Tibial nerve (tissue), 4 donors: ENCODE data around the gene HLA-DPA1. TPM values are rescaled to one million over a fixed set of nuclear protein-coding genes. Genes with fewer than 3 reads are reported as not detected.

ENCODE experiments used
- DNase-seq, 2 donors: peaks; one replicate each; pipeline ENCODE4 v3.0.0-alpha.2; 2019; ENCODE audit warnings: low spot score in 2 of 2
- H3K27ac ChIP-seq, 4 donors: fragments of 200-600 bp; sonication (generic) in 3 of 4; one replicate each; pipeline ENCODE4 v1.5.1; 2017 to 2019; ENCODE audit warnings: mild to moderate bottlenecking in 1 of 4
- H3K27me3 ChIP-seq, 2 donors: fragments of 200-600 bp; sonication (generic) in 1 of 2; one replicate each; pipeline versions ENCODE4 v1.5.1 to v1.6.0; 2017 to 2019
- H3K36me3 ChIP-seq, 3 donors: fragments of 200-600 bp; sonication (generic); one replicate each; pipeline ENCODE4 v1.5.1; 2018 to 2019
- H3K4me1 ChIP-seq, 4 donors: fragments of 200-600 bp; sonication (generic) in 3 of 4; one replicate each; pipeline ENCODE4 v1.5.1; 2017 to 2019
- H3K4me3 ChIP-seq, 4 donors: fragments of 200-600 bp; sonication (generic) in 3 of 4; one replicate each; pipeline ENCODE4 v1.5.1; 2017 to 2019; ENCODE audit warnings: mild to moderate bottlenecking in 1 of 4, moderate library complexity in 1 of 4
- H3K9me3 ChIP-seq, 4 donors: fragments of 200-600 bp; sonication (generic) in 3 of 4; one replicate each; pipeline ENCODE4 v1.5.1; 2017 to 2019
- CTCF ChIP-seq, 5 experiments: fragments of 200-600 bp in 3 of 5; fragments of 450-650 bp in 2 of 5; sonication (generic) in 3 of 5; IDR thresholded peaks; one replicate each; pipeline ENCODE4 v1.5.1; 2016 to 2019; ENCODE audit warnings: antibody characterized with exemption in 5 of 5, mild to moderate bottlenecking in 3 of 5, moderate library complexity in 2 of 5
- EP300 ChIP-seq, 2 donors: sonication (generic); formaldehyde crosslinking; IDR thresholded peaks; one replicate each; pipeline ENCODE4 v1.6.1; 2017; ENCODE audit warnings: antibody characterized with exemption in 2 of 2, mild to moderate bottlenecking in 1 of 2
- POLR2A ChIP-seq, 2 donors: fragments of 450-650 bp; IDR thresholded peaks; one replicate each; pipeline ENCODE4 v1.6.1; 2017; ENCODE audit warnings: antibody characterized with exemption in 2 of 2, mild to moderate bottlenecking in 2 of 2, moderate library complexity in 2 of 2
- WGBS, 2 donors: methylation state at CpG; one replicate each; pipeline ENCODE4 v1.1.5; 2018; 5-methylcytosine and 5-hydroxymethylcytosine counted together
- total RNA-seq, 4 donors: library from RNA; depleted of rRNA; stranded (reverse); fragments of >200 nt; gene quantifications; one replicate each; pipeline ENCODE4 v1.1.0, GENCODE V29; 2016

HLA-DPA1 gene
- total RNA-seq, 4 donors from 2014 or later: 39.8 to 179 (median 109) TPM

- TF ChIP-seq POLR2A (IDR thresholded peaks at IDR 0.05) (no peak), EP300 (IDR thresholded peaks at IDR 0.05) (no peak), CTCF (IDR thresholded peaks at IDR 0.05) (no peak)
- 62 to 72% methylated on average over 7 of the region's 7 CpGs for WGBS, 2 donors
Observed at GRCh38 chr6:33072508-33073100, 845 bp downstream of the HLA-DPA1 start.

GRCh38 chr6:33071569-33071968, 1.9 kb downstream of the HLA-DPA1 start:
- no peaks in the 10 kb centered on the region for H3K4me1 ChIP-seq
- H3K9me3 ChIP-seq: no peaks in the 10 kb centered on the region
- no peak for TF ChIP-seq POLR2A (IDR thresholded peaks at IDR 0.05)
- no peak for TF ChIP-seq EP300 (IDR thresholded peaks at IDR 0.05)
- TF ChIP-seq CTCF (IDR thresholded peaks at IDR 0.05): no peak
- WGBS, 2 donors: 56 to 67% methylated on average over 6 of the region's 6 CpGs
- H3K36me3 ChIP-seq: peaks cover 0 to 16% (median 10%) of the 10 kb centered on the region in 3 donors
- peak overlapping the region in 2 of 4 donors; percentile 23 to 34 for H3K4me3 ChIP-seq
- DNase-seq: no peak
- peak overlapping the region in 2 of 4 donors; percentile 17 to 62 for H3K27ac ChIP-seq
- H3K27me3 ChIP-seq: no peaks in the 10 kb centered on the region

More at GRCh38 chr6:33072508-33073100, 845 bp downstream of the HLA-DPA1 start:
- Histone ChIP-seq H3K27me3 (no peaks in the 10 kb centered on the region), H3K27ac (peak overlapping the region in 3 of 4 donors; percentile 52 to 62 (median 52)), H3K4me1 (no peaks in the 10 kb centered on the region), H3K4me3 (peak overlapping the region in 3 of 4 donors; percentile 1 to 34 (median 23)), H3K36me3 (peaks cover 0 to 10% (median 10%) of the 10 kb centered on the region in 3 donors), H3K9me3 (no peaks in the 10 kb centered on the region)
- no peak for DNase-seq

- Histone ChIP-seq H3K36me3 (peaks cover 0 to 16% (median 10%) of the 10 kb centered on the region in 3 donors), H3K9me3 (no peaks in the 10 kb centered on the region), H3K27ac (peak overlapping the region in 1 of 4 donors; percentile 6), H3K4me1 (no peaks in the 10 kb centered on the region), H3K27me3 (no peaks in the 10 kb centered on the region), H3K4me3 (peak overlapping the region in 2 of 4 donors; percentile 23 to 34)
- 70 to 74% methylated on average over 2 of the region's 2 CpGs for WGBS, 2 donors
- DNase-seq: no peak
- TF ChIP-seq POLR2A (IDR thresholded peaks at IDR 0.05): no peak
- TF ChIP-seq CTCF (IDR thresholded peaks at IDR 0.05): no peak
- TF ChIP-seq EP300 (IDR thresholded peaks at IDR 0.05): no peak
Observed at GRCh38 chr6:33070909-33071308, 2.5 kb downstream of the HLA-DPA1 start.

- WGBS, 2 donors: 88 to 89% methylated on average over 10 of the region's 10 CpGs
- no peak overlapping the region for H3K4me3 ChIP-seq
- no peaks in the 10 kb centered on the region for H3K27me3 ChIP-seq
- H3K4me1 ChIP-seq: no peaks in the 10 kb centered on the region
- no peak for DNase-seq
- TF ChIP-seq EP300 (IDR thresholded peaks at IDR 0.05) (no peak), CTCF (IDR thresholded peaks at IDR 0.05) (no peak), POLR2A (IDR thresholded peaks at IDR 0.05) (no peak)
- peaks cover 0 to 16% (median 10%) of the 10 kb centered on the region in 3 donors for H3K36me3 ChIP-seq
- peak overlapping the region in 1 of 4 donors; percentile 7 for H3K27ac ChIP-seq
- no peaks in the 10 kb centered on the region for H3K9me3 ChIP-seq
Observed at GRCh38 chr6:33069021-33069738, 4.3 kb downstream of the HLA-DPA1 start.

GRCh38 chr6:33066917-33067521, 6.4 kb downstream of the HLA-DPA1 start:
- WGBS, 2 donors: 93 to 94% methylated on average over 3 of the region's 3 CpGs
- no peak for DNase-seq
- TF ChIP-seq EP300 (IDR thresholded peaks at IDR 0.05): no peak
- no peak for TF ChIP-seq CTCF (IDR thresholded peaks at IDR 0.05)
- TF ChIP-seq POLR2A (IDR thresholded peaks at IDR 0.05): no peak

More at GRCh38 chr6:33066917-33067521, 6.4 kb downstream of the HLA-DPA1 start:
- peaks cover 0 to 16% (median 10%) of the 10 kb centered on the region in 3 donors for H3K36me3 ChIP-seq
- no peak overlapping the region for H3K4me3 ChIP-seq
- no peaks in the 10 kb centered on the region for H3K27me3 ChIP-seq
- no peak overlapping the region for H3K27ac ChIP-seq
- no peaks in the 10 kb centered on the region for H3K4me1 ChIP-seq
- no peaks in the 10 kb centered on the region for H3K9me3 ChIP-seq
